Natural killer cell treated with Interleukin-12 subunit alpha and Interleukin-12 subunit beta and Interleukin-15 and Interleukin-18, amount 100 ng/mL, for 72 hours (primary cell): ENCODE results near the gene SFTPA1. TPM values are rescaled to one million over a fixed set of nuclear protein-coding genes. Genes with fewer than 3 reads are reported as not detected.
"Not testable (repeated sequence)": the region's sequence is repeated elsewhere in the genome, so short reads cannot be mapped to it uniquely, and the experiment has no call there.

Source experiments
- ATAC-seq, 2 donors: fragments of 150-1000 bp; cut with Tn5 transposase in 1 of 2; sonication (Bioruptor Pico), chemical (Tn5 transposase) in 1 of 2; 2 replicates each; pipeline ENCODE4 v1.10.0; 2021
- DNase-seq: peaks from one replicate; pipeline ENCODE4 v3.0.0; 2022; ENCODE audit warnings: low spot score
- H3K27ac Mint-ChIP-seq, 2 donors: 1 replicate in 1 of 2; 2 replicates in 1 of 2; pipeline ENCODE4 v1.8.0; 2022; ENCODE audit warnings: mixed read lengths in 2 of 2, mild to moderate bottlenecking in 1 of 2, moderate library complexity in 1 of 2
- H3K27me3 Mint-ChIP-seq, 2 donors: 1 replicate in 1 of 2; 2 replicates in 1 of 2; pipeline ENCODE4 v1.8.0; 2022; ENCODE audit warnings: mixed read lengths in 2 of 2
- H3K36me3 Mint-ChIP-seq: one replicate; pipeline ENCODE4 v1.8.0; 2022; ENCODE audit warnings: mixed read lengths
- H3K4me1 Mint-ChIP-seq, 2 donors: 1 replicate in 1 of 2; 2 replicates in 1 of 2; pipeline ENCODE4 v1.8.0; 2022; ENCODE audit warnings: low read depth in 2 of 2, mixed read lengths in 2 of 2, mild to moderate bottlenecking in 1 of 2
- H3K4me3 Mint-ChIP-seq: one replicate; pipeline ENCODE4 v1.8.0; 2022; ENCODE audit warnings: mixed read lengths
- H3K9me3 Mint-ChIP-seq: 2 replicates; pipeline ENCODE4 v1.8.0; 2022; ENCODE audit warnings: mixed read lengths
- total RNA-seq, 2 donors: library from RNA; stranded (reverse); gene quantifications; one replicate each; pipeline ENCODE4 v1.2.3, GENCODE V29; 2022

The SFTPA1 gene
- total RNA-seq, 2 donors from 2014 or later, result not detected

DNA sequence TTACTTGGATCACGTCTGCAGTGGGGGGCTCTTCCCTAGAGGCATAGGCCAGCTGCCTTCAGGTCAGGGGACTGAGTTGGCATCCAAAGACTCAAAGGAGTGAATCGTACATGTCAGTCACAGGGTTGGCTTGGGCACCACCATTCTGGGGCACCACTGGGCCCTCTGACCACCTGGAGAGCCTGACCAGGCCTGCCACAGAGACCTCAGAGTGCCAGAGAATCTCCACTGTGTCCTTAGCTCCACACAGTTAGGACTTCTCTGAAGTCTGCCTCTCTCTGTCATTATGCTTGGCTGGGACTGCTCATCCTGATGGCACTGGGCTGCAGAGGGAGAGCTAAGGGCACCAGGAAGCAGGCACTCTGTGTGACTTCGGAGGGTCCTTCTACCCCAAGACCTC, 16.2 kb upstream of the SFTPA1 start:
- not testable (repeated sequence) for H3K4me1 Mint-ChIP-seq, H3K4me3 Mint-ChIP-seq, DNase-seq, H3K27ac Mint-ChIP-seq, H3K9me3 Mint-ChIP-seq
- peak in 1 of 2 donors; percentile 11 for ATAC-seq
- H3K27me3 Mint-ChIP-seq, result peaks cover 34 to 46% of the 10 kb centered on the region in 2 donors
- peaks cover 17% of the 10 kb centered on the region for H3K36me3 Mint-ChIP-seq

DNA sequence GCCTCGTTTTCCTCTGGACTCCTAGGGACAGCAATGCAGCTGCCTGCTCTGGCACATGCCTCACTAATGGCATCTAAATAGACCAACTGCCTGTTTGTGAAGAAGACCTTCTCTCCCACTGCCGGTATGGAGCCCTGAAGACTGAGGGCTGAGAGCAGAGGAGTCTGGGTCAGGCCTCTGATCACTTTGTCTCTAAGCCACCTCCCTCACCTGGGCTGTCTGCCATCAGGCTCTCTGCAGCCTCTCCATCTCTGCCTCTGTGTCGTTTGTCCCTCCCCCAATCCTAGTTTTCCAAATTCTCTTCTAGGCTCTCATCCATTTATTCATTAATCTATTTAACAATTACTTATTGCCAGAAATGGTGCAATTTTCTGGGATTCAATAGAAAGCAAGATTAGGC, 15.2 kb upstream of the SFTPA1 start:
- Mint-ChIP-seq H3K9me3 (peaks cover 9% of the 10 kb centered on the region), H3K27me3 (peaks cover 32 to 40% of the 10 kb centered on the region in 2 donors), H3K36me3 (peaks cover 17% of the 10 kb centered on the region), H3K4me1 (no peaks in the 10 kb centered on the region), H3K27ac (no peak overlapping the region), H3K4me3 (no peak overlapping the region)
- DNase-seq (no peak), ATAC-seq (peak in 1 of 2 donors; percentile 24)

DNA sequence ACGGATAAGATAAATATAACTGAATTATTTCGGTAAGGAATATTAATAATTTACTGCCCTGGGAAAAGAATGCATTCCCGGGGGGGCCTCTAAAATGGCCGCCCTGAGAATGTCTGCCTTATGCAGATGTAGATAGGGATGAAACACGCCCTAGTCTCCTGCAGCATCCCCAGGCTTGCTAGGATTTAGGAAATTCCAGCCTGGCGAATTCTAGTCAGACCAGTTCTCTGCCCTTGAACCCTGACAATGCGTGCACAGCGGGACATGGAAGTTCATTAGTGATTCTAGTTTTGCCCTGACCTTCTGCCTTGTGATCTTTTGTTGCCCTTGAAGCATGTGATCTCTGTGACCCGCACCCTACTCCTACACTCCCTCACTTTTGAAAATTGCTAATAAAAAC, 11.1 kb upstream of the SFTPA1 start:
- Mint-ChIP-seq H3K36me3 (peaks cover 17% of the 10 kb centered on the region), H3K27me3 (peaks cover 29 to 37% of the 10 kb centered on the region in 2 donors)
- not testable (repeated sequence) for H3K9me3 Mint-ChIP-seq, ATAC-seq, H3K4me1 Mint-ChIP-seq, H3K4me3 Mint-ChIP-seq, H3K27ac Mint-ChIP-seq, DNase-seq

DNA sequence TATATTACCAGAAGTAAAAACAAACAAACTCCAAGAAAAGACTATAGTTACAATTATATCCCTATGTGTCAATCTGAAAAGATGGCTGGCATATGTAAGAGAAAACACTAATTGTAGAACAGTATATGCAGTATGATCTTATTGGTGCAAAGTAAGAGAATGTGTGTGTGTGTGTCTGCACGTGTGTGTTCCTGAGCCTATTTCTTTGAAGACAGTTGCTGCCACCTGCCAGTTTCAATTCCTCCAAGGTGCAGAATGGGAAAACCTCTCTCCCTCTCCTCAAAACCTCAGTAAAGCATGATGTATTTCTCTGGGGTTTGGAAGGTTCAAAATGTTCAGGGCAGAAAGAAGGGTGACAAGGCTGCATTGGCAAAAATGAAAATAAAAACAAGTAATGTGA, 8.8 kb upstream of the SFTPA1 start:
- no peak for DNase-seq
- Mint-ChIP-seq H3K4me1 (no peaks in the 10 kb centered on the region), H3K36me3 (peaks cover 16% of the 10 kb centered on the region), H3K27ac (no peak overlapping the region), H3K27me3 (peaks cover 17 to 24% of the 10 kb centered on the region in 2 donors), H3K4me3 (no peak overlapping the region), H3K9me3 (peaks cover 9% of the 10 kb centered on the region)
- ATAC-seq, result no peak

DNA sequence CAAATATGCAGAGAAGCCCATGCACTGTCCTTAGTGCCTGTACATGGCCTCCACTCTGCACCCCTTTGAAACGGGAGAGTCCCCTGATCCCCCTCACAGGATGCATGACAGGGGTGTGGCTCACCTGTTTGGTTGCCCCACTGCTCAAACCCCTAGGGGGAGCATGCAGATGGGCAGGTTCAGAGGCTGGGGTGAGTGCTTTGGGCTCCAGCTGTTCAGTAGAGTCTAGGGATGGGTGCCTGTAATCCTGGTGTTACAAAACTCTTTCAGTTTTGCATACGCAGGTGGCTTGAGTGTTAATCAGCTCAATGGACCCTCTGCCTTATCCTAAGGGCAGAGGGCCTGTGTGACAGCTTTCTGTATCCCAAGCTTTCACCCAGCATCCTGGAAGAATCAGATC, 7.8 kb upstream of the SFTPA1 start:
- Mint-ChIP-seq H3K36me3 (peaks cover 8% of the 10 kb centered on the region), H3K4me3 (no peak overlapping the region), H3K9me3 (peaks cover under 1% of the 10 kb centered on the region), H3K4me1 (no peaks in the 10 kb centered on the region), H3K27me3 (peaks cover 9 to 19% of the 10 kb centered on the region in 2 donors), H3K27ac (no peak overlapping the region)
- no peak for DNase-seq
- ATAC-seq, result peak in 1 of 2 donors; percentile 43

DNA sequence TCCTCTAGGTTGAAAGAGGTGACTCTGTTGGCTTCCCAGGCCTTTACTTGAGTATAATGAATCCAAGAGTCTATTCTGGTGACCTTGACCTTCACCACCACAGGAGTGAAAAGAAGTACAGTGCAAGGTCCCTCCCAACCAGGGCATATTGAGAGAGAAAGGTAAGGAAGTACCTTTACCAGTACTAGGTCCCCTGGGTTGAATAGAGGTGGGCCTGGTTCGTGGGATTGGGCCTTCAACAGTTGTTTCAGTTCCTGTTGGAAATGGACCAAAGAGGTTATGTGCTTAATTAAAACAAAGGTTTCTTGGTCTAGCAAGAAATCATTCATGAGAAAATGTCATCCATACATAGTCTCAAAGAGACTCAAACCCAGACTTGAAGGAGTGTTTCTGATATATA, 6.4 kb upstream of the SFTPA1 start:
- H3K27ac Mint-ChIP-seq, result no peak overlapping the region
- no peak for DNase-seq
- no peaks in the 10 kb centered on the region for H3K9me3 Mint-ChIP-seq
- ATAC-seq, result no peak
- no peaks in the 10 kb centered on the region for H3K36me3 Mint-ChIP-seq
- no peaks in the 10 kb centered on the region for H3K4me1 Mint-ChIP-seq
- H3K4me3 Mint-ChIP-seq, result no peak overlapping the region
- H3K27me3 Mint-ChIP-seq, result peaks cover 7 to 19% of the 10 kb centered on the region in 2 donors

DNA sequence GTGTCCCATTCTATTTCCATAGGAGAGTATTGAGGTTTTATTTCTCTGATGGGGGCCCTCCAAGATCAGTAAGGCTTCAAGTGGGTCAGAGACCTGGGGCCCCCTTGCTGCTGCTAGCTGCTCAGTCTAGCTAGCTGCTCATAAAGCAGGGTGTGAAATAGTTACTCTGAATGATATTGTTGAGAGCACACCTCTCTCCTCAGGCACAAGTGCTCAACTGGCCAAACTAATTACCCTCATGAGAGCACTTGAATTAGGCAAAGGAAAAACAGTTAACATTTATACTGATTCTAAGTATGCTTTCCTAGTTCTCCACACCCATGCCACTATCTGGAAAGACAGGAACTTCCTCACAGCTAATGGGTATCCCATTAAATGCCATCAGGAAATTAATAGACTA, 5.4 kb upstream of the SFTPA1 start:
- Mint-ChIP-seq H3K27ac (no peak overlapping the region), H3K9me3 (no peaks in the 10 kb centered on the region), H3K36me3 (no peaks in the 10 kb centered on the region), H3K4me1 (no peaks in the 10 kb centered on the region), H3K4me3 (no peak overlapping the region), H3K27me3 (peaks cover 11 to 18% of the 10 kb centered on the region in 2 donors)
- DNase-seq, result no peak
- no peak for ATAC-seq

DNA sequence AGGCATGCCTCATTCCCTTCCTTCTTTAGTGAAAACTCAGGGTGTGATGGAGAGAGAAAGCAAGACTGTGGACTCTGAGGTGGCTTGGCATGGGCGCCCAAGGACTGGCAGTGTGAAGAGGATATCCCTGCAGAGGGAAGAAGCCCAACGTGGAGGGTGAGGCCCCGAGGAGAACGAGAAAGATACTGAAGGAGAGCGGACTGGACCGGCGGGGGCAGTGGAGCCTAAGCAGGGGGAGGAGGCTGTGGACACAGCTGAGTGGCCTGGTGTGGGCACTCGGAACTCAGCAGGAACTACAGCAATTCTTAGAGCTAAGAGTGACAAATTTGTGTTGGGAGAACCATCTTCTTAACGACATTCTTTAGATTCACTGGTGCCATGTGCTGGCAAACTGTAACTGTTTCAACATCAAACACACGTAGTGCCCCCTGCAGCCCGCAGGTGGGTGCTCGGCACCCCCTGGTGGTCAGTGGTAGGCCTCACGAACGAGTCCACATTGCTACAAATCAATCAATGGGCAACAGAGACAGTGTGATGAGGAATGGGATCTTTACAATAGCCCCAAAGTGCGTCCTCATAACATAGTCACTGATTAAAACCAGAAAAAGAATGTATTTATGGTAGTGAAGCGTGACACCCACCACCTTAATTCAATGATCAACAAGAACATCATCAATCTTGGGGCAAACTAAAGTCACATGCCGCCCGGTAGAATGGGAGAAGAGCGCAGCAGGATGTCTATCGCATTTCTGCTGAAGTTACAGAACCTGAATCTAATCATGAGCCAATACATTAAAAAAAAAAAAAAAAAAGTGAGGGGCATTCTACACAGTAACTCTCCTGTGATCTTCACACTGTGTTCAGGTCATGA, 2.0 kb upstream of the SFTPA1 start:
- H3K36me3 Mint-ChIP-seq, result no peaks in the 10 kb centered on the region

DNA sequence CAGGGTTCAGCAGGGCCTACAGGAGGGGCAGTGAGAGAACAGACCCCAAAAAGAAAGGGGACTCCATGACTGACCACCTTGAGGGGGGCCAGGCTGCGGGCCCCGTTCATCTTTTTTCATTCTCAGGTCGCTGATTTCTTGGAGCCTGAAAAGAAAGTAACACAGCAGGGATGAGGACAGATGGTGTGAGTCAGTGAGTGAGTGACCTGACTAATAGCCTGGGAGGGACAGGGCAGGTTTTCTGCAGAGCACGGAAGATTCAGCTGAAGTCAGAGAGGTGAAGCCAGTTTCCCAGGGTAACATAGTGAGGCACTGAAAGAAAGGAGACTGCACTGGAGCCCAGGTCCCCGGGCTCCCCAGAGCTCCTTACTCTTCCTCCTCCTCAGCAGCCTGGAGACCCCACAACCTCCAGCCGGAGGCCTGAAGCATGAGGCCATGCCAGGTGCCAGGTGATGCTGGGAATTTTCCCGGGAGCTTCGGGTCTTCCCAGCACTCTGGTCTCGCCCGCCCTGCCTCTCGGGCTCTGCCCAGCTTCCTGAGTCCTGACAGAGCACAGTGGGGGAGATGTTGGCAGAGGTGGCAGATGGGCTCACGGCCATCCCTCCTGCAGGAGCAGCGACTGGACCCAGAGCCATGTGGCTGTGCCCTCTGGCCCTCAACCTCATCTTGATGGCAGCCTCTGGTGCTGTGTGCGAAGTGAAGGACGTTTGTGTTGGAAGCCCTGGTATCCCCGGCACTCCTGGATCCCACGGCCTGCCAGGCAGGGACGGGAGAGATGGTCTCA, 646 bp downstream of the SFTPA1 start:
- not testable (repeated sequence) for H3K36me3 Mint-ChIP-seq, DNase-seq, H3K4me3 Mint-ChIP-seq, H3K9me3 Mint-ChIP-seq, ATAC-seq, H3K27ac Mint-ChIP-seq, H3K4me1 Mint-ChIP-seq
- H3K27me3 Mint-ChIP-seq, result peaks cover 7 to 14% of the 10 kb centered on the region in 2 donors

More for the DNA sequence above, 2.0 kb upstream of the SFTPA1 start:
- Mint-ChIP-seq H3K27ac (no peak overlapping the region), H3K4me1 (no peaks in the 10 kb centered on the region), H3K4me3 (no peak overlapping the region), H3K27me3 (peaks cover 6 to 14% of the 10 kb centered on the region in 2 donors), H3K9me3 (no peaks in the 10 kb centered on the region)
- DNase-seq (no peak), ATAC-seq (no peak)

DNA sequence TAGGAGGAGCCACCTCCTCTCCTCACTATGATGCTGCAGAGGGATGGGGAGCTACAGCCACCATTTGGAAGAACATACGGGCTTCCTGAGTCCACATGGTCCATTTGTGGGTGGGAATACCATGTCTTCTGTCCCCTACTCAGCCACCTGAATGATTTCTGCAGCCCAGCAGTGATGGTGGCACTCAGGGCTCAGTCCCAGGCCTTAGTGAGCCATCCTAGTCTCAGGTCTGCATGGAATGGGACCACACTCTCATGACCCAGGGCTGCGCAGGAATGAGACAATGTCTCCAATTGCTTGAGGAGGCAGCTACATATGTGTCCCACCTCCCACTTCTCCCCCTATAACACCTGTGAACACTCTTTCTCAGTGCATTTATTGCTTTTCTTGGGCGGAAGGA, 4.8 kb downstream of the SFTPA1 start:
- peaks cover 22 to 31% of the 10 kb centered on the region in 2 donors for H3K27me3 Mint-ChIP-seq
- no peaks in the 10 kb centered on the region for H3K36me3 Mint-ChIP-seq
- no peak for DNase-seq
- H3K4me3 Mint-ChIP-seq, result no peak overlapping the region
- ATAC-seq, result no peak
- H3K9me3 Mint-ChIP-seq, result peaks cover 2% of the 10 kb centered on the region
- no peaks in the 10 kb centered on the region for H3K4me1 Mint-ChIP-seq
- no peak overlapping the region for H3K27ac Mint-ChIP-seq

DNA sequence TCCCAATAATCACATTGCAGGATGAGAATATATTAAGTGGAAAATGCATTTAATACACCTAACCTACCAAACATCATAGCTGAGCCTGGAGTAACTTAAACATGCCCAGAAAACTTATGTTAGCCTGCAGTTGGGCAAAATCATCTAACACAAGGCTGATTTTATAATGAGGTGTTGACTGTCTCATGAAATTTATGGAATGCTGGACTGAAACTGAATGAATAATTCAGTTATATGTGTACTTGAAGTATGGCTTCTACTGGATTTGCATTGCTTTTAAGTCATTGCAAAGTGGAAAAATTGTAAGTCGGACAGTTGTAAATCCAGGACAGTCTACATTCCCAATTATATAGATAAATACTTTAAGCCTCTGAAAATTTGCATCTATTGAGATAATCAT, 5.4 kb downstream of the SFTPA1 start:
- H3K4me3 Mint-ChIP-seq, result no peak overlapping the region
- H3K36me3 Mint-ChIP-seq, result no peaks in the 10 kb centered on the region
- H3K4me1 Mint-ChIP-seq, result no peaks in the 10 kb centered on the region
- peaks cover 2% of the 10 kb centered on the region for H3K9me3 Mint-ChIP-seq
- DNase-seq (no peak), ATAC-seq (no peak)
- H3K27me3 Mint-ChIP-seq, result peaks cover 22 to 31% of the 10 kb centered on the region in 2 donors
- no peak overlapping the region for H3K27ac Mint-ChIP-seq

DNA sequence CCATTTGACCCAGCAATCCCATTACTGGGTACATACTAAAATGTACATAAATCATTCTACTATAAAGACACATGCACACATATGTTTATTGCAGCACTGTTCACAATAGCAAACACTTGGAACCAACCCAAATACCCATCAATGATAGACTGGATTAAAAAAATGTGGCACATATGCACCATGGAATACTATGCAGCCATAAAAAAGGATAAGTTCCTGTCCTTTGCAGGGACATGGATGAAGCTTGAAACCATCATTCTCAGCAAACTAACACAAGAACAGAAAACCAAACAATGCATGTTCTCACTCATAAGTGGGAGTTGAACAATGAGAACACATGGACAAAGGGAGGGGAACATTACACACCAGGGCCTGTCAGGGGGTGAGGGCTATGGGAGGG, 12.9 kb downstream of the SFTPA1 start:
- not testable (repeated sequence) for ATAC-seq, H3K36me3 Mint-ChIP-seq, H3K4me3 Mint-ChIP-seq, DNase-seq, H3K4me1 Mint-ChIP-seq, H3K9me3 Mint-ChIP-seq, H3K27ac Mint-ChIP-seq
- H3K27me3 Mint-ChIP-seq, result peaks cover 23 to 34% of the 10 kb centered on the region in 2 donors

DNA sequence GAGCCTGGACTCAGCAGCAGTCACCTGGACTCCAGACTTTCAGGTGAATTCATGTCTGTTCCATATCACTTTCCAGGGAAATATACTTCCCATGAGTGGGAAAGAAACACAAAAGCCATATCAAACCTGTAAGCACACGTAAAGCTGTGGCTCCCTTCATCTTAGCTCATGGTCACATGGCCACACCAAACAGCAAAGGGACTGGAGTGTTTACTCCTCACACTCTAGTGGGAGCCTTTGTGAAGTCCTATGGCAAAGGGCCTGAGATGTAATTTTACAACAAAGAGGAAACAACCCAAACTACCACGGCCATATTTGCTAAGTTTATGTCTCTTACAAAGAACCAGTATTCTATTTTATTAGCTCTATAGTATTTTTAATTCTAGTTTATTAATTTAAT, 16.3 kb downstream of the SFTPA1 start:
- Mint-ChIP-seq H3K27ac (no peak overlapping the region), H3K4me1 (no peaks in the 10 kb centered on the region), H3K36me3 (peaks cover 4% of the 10 kb centered on the region), H3K4me3 (no peak overlapping the region), H3K27me3 (peaks cover 23 to 34% of the 10 kb centered on the region in 2 donors), H3K9me3 (no peaks in the 10 kb centered on the region)
- no peak for DNase-seq
- ATAC-seq, result no peak

DNA sequence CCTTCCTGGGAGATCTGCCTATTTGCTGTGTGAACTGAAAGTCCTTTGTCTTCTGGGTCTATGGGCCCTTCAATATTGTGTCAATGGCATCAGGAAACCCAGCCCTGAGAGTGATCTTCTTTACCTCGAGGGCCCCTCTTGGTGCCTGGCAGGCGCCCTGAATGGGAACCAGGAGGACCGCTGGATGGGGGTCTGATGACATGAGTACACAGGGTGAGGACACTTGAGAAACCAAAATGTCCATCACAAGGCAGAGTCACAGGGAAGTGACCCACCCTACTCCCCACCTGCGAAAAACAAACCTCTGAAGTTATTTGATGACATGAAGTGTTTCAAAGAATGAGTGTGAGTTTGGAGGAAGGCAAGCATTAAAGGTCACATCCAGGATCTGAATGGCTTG, 17.3 kb downstream of the SFTPA1 start:
- no peak for DNase-seq
- no peak for ATAC-seq
- H3K4me1 Mint-ChIP-seq, result no peaks in the 10 kb centered on the region
- no peaks in the 10 kb centered on the region for H3K9me3 Mint-ChIP-seq
- H3K27ac Mint-ChIP-seq, result no peak overlapping the region
- H3K36me3 Mint-ChIP-seq, result no peaks in the 10 kb centered on the region
- no peak overlapping the region for H3K4me3 Mint-ChIP-seq
- H3K27me3 Mint-ChIP-seq, result peaks cover 15 to 24% of the 10 kb centered on the region in 2 donors
